NCI-H128 (cell line): ENCODE measurements around the gene GNB1.

Experiments used
- DNase-seq: peaks from one replicate; lab custom pipeline; 2025; ENCODE audit not compliant: unreplicated experiment; lab: John Stamatoyannopoulos, UW

Gene GNB1

GRCh38 chr1:1910651-1911331, 19.9 kb upstream of the GNB1 start:
- no peak for DNase-seq

- DNase-seq, result no peak
Observed at GRCh38 chr1:1910033-1910465, 19.2 kb upstream of the GNB1 start.

GRCh38 chr1:1908506-1908791, 17.6 kb upstream of the GNB1 start:
- DNase-seq, result no peak

GRCh38 chr1:1907098-1907736, 16.3 kb upstream of the GNB1 start:
- DNase-seq, result no peak

- DNase-seq, result peak; percentile 55
Observed at GRCh38 chr1:1906185-1907097, 15.6 kb upstream of the GNB1 start.

- DNase-seq, result no peak
Observed at GRCh38 chr1:1903224-1903623, 12.3 kb upstream of the GNB1 start.

GRCh38 chr1:1901641-1902294, 10.9 kb upstream of the GNB1 start:
- DNase-seq, result no peak

- DNase-seq, result no peak
Observed at GRCh38 chr1:1900883-1901640, 10.2 kb upstream of the GNB1 start.

- no peak for DNase-seq
Observed at GRCh38 chr1:1899967-1900327, 9.1 kb upstream of the GNB1 start.

- DNase-seq, result no peak
Observed at GRCh38 chr1:1899266-1899966, 8.5 kb upstream of the GNB1 start.

- DNase-seq, result no peak
Observed at GRCh38 chr1:1898246-1898933, 7.5 kb upstream of the GNB1 start.

- no peak for DNase-seq
Observed at GRCh38 chr1:1895456-1896336, 4.8 kb upstream of the GNB1 start.

- no peak for DNase-seq
Observed at GRCh38 chr1:1895060-1895418, 4.2 kb upstream of the GNB1 start.

GRCh38 chr1:1894354-1895059, 3.6 kb upstream of the GNB1 start:
- DNase-seq, result no peak

GRCh38 chr1:1893997-1894353, 3.1 kb upstream of the GNB1 start:
- no peak for DNase-seq

- no peak for DNase-seq
Observed at GRCh38 chr1:1893291-1893985, 2.6 kb upstream of the GNB1 start.

- no peak for DNase-seq
Observed at GRCh38 chr1:1892763-1893120, 1.9 kb upstream of the GNB1 start.
